Epidermal melanocyte (primary cell): ENCODE measurements around the gene RPS13.
"Not testable (repeated sequence)": the region's sequence is repeated elsewhere in the genome, so short reads cannot be mapped to it uniquely, and the experiment has no call there.

Experiments used
- DNase-seq: peaks from one replicate; pipeline ENCODE4 v3.0.0; 2011; ENCODE audit warnings: low spot score; ENCODE audit not compliant: insufficient read length

RPS13 gene

GRCh38 chr11:17036666-17037658, 40.5 kb downstream of the RPS13 start:
- no peak for DNase-seq

DNA sequence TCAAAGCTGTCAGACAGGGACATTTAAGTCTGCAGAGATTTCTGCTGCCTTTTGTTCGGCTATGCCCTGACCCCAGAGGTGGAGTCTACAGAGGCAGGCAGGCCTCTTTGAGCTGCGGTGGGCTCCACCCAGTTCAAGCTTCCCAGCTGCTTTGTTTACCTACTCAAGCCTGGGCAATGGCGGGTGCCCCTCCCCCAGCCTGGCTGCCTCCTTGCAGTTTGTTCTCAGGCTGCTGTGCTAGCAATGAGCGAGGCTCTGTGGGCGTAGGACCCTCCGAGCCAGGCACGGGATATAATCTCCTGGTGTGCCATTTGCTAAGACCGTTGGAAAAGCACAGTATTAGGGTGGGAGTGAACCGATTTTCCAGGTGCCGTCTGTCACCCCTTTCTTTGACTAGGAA, 43.4 kb downstream of the RPS13 start:
- not testable (repeated sequence) for DNase-seq

DNA sequence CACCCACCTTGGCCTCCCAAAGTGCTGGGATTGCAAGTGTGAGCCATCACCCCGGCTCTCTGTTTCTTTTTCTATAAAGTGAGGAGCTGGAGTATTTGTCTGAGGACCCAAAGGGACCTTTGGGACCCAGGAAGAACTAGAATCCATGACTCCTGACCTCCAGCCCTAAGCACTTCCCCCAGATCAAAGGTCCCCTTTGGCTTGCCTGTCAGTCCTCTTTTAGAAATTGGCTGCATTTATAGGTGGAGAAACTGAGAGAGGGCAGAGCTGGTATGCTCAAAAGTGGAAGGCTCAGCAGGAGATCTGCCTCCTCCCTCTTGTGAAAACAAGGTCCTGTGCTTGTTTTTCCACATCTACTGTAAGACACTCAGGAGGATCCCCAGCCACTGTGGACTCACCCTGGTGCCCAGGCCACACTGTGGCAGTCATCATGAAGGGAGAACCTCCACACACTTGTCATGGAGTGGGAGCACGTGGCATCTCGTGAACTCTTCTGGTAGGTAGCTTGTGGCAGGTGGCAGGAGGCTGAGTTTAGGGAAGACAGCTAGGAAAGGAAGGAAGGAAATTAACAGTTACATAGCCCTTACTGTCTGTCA, 50.9 kb downstream of the RPS13 start:
- DNase-seq: no peak

- no peak for DNase-seq
Observed at GRCh38 chr11:17024924-17025323, 52.5 kb downstream of the RPS13 start.
